Neural cell (in vitro differentiated cells): Measurements from ENCODE around the gene PRDM8.

ENCODE experiments used
- EP300 ChIP-seq: fragments of 450-650 bp; conservative IDR thresholded peaks from 2 replicates; pipeline ENCODE4 v1.6.1; 2014; ENCODE audit warnings: antibody characterized with exemption, mild to moderate bottlenecking, moderate library complexity; ENCODE audit not compliant: poor library complexity, severe bottlenecking
- EZH2 ChIP-seq: fragments of 200-600, 300-800 bp; shearing (Covaris generic), sonication (generic); IDR thresholded peaks from 2 replicates; pipeline ENCODE4 v1.6.1; 2014; ENCODE audit warnings: antibody characterized with exemption, low read length, borderline replicate concordance, mild to moderate bottlenecking; ENCODE audit not compliant: insufficient read depth, poor library complexity, severe bottlenecking
- POLR2AphosphoS5 ChIP-seq: IDR thresholded peaks from 2 replicates; pipeline ENCODE4 v1.6.1; 2012
- RAD21 ChIP-seq: fragments of 450-650 bp; conservative IDR thresholded peaks from 2 replicates; pipeline ENCODE4 v1.6.1; 2014; ENCODE audit warnings: antibody characterized with exemption, mild to moderate bottlenecking, moderate library complexity
- SMC3 ChIP-seq: fragments of 450-650 bp; conservative IDR thresholded peaks from 2 replicates; pipeline ENCODE4 v1.6.1; 2014; ENCODE audit warnings: antibody characterized with exemption, mild to moderate bottlenecking, moderate library complexity; ENCODE audit not compliant: poor library complexity
- TAF1 ChIP-seq: IDR thresholded peaks from 2 replicates; pipeline ENCODE4 v1.6.1; 2012; ENCODE audit warnings: low read depth
- TF ChIP-seq, protein P1 (sequence below): fragments of 450-650 bp; IDR thresholded peaks from 2 replicates; pipeline ENCODE4 v1.5.1; 2014; ENCODE audit warnings: antibody characterized with exemption, mild to moderate bottlenecking, moderate library complexity; ENCODE audit not compliant: poor library complexity, severe bottlenecking
- TF ChIP-seq, protein P2 (sequence below): IDR thresholded peaks from 2 replicates; pipeline ENCODE4 v1.6.1; 2012; ENCODE audit warnings: borderline replicate concordance

DNA sequence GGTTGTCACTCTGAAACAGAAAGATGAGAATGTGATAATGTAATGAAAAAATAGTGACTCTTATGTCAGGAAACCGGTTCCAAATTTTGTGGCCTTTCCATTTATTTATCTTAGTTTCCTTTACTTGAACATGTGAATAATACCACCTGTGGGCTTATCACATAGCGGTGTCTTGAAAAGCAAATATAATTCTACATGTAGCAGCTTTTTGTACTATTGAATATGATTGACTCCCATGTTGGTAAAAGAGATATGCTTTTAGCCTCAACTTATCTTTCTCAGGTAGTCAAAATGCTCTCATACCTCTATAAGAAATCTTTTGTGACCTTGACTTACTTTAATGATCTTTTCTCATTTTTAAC is 12.0 kb downstream of the PRDM8 start:
- TF ChIP-seq, protein P1, sequence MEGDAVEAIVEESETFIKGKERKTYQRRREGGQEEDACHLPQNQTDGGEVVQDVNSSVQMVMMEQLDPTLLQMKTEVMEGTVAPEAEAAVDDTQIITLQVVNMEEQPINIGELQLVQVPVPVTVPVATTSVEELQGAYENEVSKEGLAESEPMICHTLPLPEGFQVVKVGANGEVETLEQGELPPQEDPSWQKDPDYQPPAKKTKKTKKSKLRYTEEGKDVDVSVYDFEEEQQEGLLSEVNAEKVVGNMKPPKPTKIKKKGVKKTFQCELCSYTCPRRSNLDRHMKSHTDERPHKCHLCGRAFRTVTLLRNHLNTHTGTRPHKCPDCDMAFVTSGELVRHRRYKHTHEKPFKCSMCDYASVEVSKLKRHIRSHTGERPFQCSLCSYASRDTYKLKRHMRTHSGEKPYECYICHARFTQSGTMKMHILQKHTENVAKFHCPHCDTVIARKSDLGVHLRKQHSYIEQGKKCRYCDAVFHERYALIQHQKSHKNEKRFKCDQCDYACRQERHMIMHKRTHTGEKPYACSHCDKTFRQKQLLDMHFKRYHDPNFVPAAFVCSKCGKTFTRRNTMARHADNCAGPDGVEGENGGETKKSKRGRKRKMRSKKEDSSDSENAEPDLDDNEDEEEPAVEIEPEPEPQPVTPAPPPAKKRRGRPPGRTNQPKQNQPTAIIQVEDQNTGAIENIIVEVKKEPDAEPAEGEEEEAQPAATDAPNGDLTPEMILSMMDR: no peak
- TF ChIP-seq TAF1 (no peak), EZH2 (no peak), EP300 (no peak), POLR2AphosphoS5 (no peak), SMC3 (no peak), RAD21 (no peak)
- TF ChIP-seq, protein P2, sequence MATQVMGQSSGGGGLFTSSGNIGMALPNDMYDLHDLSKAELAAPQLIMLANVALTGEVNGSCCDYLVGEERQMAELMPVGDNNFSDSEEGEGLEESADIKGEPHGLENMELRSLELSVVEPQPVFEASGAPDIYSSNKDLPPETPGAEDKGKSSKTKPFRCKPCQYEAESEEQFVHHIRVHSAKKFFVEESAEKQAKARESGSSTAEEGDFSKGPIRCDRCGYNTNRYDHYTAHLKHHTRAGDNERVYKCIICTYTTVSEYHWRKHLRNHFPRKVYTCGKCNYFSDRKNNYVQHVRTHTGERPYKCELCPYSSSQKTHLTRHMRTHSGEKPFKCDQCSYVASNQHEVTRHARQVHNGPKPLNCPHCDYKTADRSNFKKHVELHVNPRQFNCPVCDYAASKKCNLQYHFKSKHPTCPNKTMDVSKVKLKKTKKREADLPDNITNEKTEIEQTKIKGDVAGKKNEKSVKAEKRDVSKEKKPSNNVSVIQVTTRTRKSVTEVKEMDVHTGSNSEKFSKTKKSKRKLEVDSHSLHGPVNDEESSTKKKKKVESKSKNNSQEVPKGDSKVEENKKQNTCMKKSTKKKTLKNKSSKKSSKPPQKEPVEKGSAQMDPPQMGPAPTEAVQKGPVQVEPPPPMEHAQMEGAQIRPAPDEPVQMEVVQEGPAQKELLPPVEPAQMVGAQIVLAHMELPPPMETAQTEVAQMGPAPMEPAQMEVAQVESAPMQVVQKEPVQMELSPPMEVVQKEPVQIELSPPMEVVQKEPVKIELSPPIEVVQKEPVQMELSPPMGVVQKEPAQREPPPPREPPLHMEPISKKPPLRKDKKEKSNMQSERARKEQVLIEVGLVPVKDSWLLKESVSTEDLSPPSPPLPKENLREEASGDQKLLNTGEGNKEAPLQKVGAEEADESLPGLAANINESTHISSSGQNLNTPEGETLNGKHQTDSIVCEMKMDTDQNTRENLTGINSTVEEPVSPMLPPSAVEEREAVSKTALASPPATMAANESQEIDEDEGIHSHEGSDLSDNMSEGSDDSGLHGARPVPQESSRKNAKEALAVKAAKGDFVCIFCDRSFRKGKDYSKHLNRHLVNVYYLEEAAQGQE: no peak
